HG03378 (cell line): Measurements from ENCODE around the gene POLE4.
A peak's percentile ranks its signal among the peaks of the same experiment; 100 is the strongest.

Experiments used
- ATAC-seq: cut with Tn5 transposase; IDR thresholded peaks from one replicate; pipeline ENCODE4 v1.9.1; 2021; ENCODE audit warnings: mild to moderate bottlenecking, moderate library complexity; ENCODE audit not compliant: unreplicated experiment

Gene POLE4

GRCh38 chr2:74958274-74959105, at the start of gene POLE4:
Gene POLE4 (plus strand): TSS chr2:74958643. CDS start chr2:74958680, 37 bp downstream.
- ATAC-seq: peak; percentile 81

- no peak for ATAC-seq
These were observed 49.5 kb upstream of the POLE4 start for GRCh38 chr2:74908748-74909444.

- ATAC-seq: no peak
These were observed 48.2 kb upstream of the POLE4 start for GRCh38 chr2:74910245-74910644.

- ATAC-seq: no peak
These were observed 47.4 kb upstream of the POLE4 start for GRCh38 chr2:74911061-74911460.

GRCh38 chr2:74915743-74916142, 42.7 kb upstream of the POLE4 start:
- no peak for ATAC-seq

- no peak for ATAC-seq
These were observed 42.0 kb upstream of the POLE4 start for GRCh38 chr2:74916394-74916793.

- no peak for ATAC-seq
These were observed 40.5 kb upstream of the POLE4 start for GRCh38 chr2:74917702-74918619.

GRCh38 chr2:74919827-74920226, 38.6 kb upstream of the POLE4 start:
- ATAC-seq: no peak

GRCh38 chr2:74921236-74921736, 37.2 kb upstream of the POLE4 start:
- no peak for ATAC-seq

GRCh38 chr2:74922592-74923227, 35.7 kb upstream of the POLE4 start:
- ATAC-seq: no peak

- ATAC-seq: no peak
These were observed 33.8 kb upstream of the POLE4 start for GRCh38 chr2:74924463-74925265.

- ATAC-seq: no peak
These were observed 33.1 kb upstream of the POLE4 start for GRCh38 chr2:74925361-74925786.

- no peak for ATAC-seq
These were observed 30.8 kb upstream of the POLE4 start for GRCh38 chr2:74927621-74928020.

GRCh38 chr2:74930811-74931486, 27.5 kb upstream of the POLE4 start:
- no peak for ATAC-seq

- ATAC-seq: no peak
These were observed 26.5 kb upstream of the POLE4 start for GRCh38 chr2:74931940-74932339.

GRCh38 chr2:74935975-74936391, 22.5 kb upstream of the POLE4 start:
- no peak for ATAC-seq

GRCh38 chr2:74937221-74937880, 21.1 kb upstream of the POLE4 start:
- ATAC-seq: no peak

GRCh38 chr2:74938264-74938663, 20.2 kb upstream of the POLE4 start:
- ATAC-seq: no peak
